ENCODE measurements around the gene TIMM50. TPM values are rescaled to one million over a fixed set of nuclear protein-coding genes. Genes with fewer than 3 reads are reported as not detected.
A peak's percentile ranks its signal among the peaks of the same experiment; 100 is the strongest.

The TIMM50 gene
- total RNA-seq, 4 donors from 2014 or later = 21.7 to 54.0 (median 33.5) TPM

- H3K4me3 ChIP-seq = peak overlapping the region; percentile 61 to 95 (median 91)
- no peaks in the 10 kb centered on the region for H3K36me3 ChIP-seq
- no peak for DNase-seq
- peak overlapping the region; percentile 88 to 98 (median 96) for H3K27ac ChIP-seq
- H3K4me1 ChIP-seq = peaks cover 13 to 42% (median 26%) of the 10 kb centered on the region in 4 donors
- intact Hi-C loops (cut with DNase I; ENCODE audit: low total_unique reads) = no loop called here
- no peak for TF ChIP-seq POLR2AphosphoS5 (IDR thresholded peaks at IDR 0.05)
- no peak for TF ChIP-seq POLR2A (IDR thresholded peaks at IDR 0.05)
- no peak for TF ChIP-seq EP300 (IDR thresholded peaks at IDR 0.05; ENCODE audit: low read depth)
- no peak for TF ChIP-seq CTCF (IDR thresholded peaks at IDR 0.05)
- no peaks in the 10 kb centered on the region for H3K9me3 ChIP-seq
- H3K27me3 ChIP-seq = no peaks in the 10 kb centered on the region
- 3 to 6% methylated on average over 12 to 17 of the region's 17 CpGs for WGBS, 2 donors (ENCODE audit: low coverage in 1 of 2)
- in situ Hi-C loops (cut with MboI; ENCODE audit: low pct_ligation_motif_present in 1 of 4, low pct_unique_long_range_greater_than_20kb in 1 of 4, low sequenced_read_pairs in 3 of 4) = loop anchor here in 3 of 4 donors (5.0 to 25.0 kb wide), 3 partner anchors 88 to 93 kb away; partner anchors contain the start of genes EID2B (in 3 of the 3) and EID2 (in 1 of the 3)
These were observed 35.9 kb upstream of the TIMM50 start for GRCh38 chr19:39444598-39445195.

- Histone ChIP-seq H3K4me3 (peak within 1 kb of the TSS; percentile 61 to 95 (median 94)), H3K4me1 (peaks cover 13 to 43% (median 27%) of the 10 kb centered on the region in 4 donors), H3K9me3 (no peaks in the 10 kb centered on the region), H3K27me3 (no peaks in the 10 kb centered on the region), H3K36me3 (no peaks in the 10 kb centered on the region), H3K27ac (peak within 1 kb of the TSS; percentile 88 to 98 (median 96))
- peak; percentile 98 for DNase-seq
- intact Hi-C loops (cut with DNase I; ENCODE audit: low total_unique reads) = no loop called here
- TF ChIP-seq POLR2A (IDR thresholded peaks at IDR 0.05) = peak; percentile 96
- peak; percentile 97 to 99 (median 98) for TF ChIP-seq POLR2AphosphoS5 (IDR thresholded peaks at IDR 0.05)
- no peak for TF ChIP-seq CTCF (IDR thresholded peaks at IDR 0.05)
- no peak for TF ChIP-seq EP300 (IDR thresholded peaks at IDR 0.05; ENCODE audit: low read depth)
- 0% methylated on average over 3 to 68 of the region's 68 CpGs for WGBS, 2 donors (ENCODE audit: low coverage in 1 of 2)
- in situ Hi-C loops (cut with MboI; ENCODE audit: low pct_ligation_motif_present in 1 of 4, low pct_unique_long_range_greater_than_20kb in 1 of 4, low sequenced_read_pairs in 3 of 4) = loop anchor here in 2 of 4 donors (10.0 to 25.0 kb wide), 2 partner anchors 89 to 92 kb away; partner anchors contain the start of genes EID2B (in 2 of the 2) and EID2 (in 1 of the 2)
These were observed 35.2 kb upstream of the TIMM50 start, which contains the start of gene SUPT5H for GRCh38 chr19:39445196-39446111. TSS of gene SUPT5H (plus strand) at chr19:39445582. CDS start at chr19:39445891, 309 bp downstream.

GRCh38 chr19:39446365-39447084 lies 34.1 kb upstream of the TIMM50 start:
- peaks cover 13 to 41% (median 28%) of the 10 kb centered on the region in 4 donors for H3K4me1 ChIP-seq
- peak overlapping the region; percentile 61 to 95 (median 94) for H3K4me3 ChIP-seq
- no peak for DNase-seq
- WGBS, 2 donors (ENCODE audit: low coverage in 1 of 2) = 24 to 77% methylated on average over 2 to 16 of the region's 16 CpGs
- no peaks in the 10 kb centered on the region for H3K36me3 ChIP-seq
- intact Hi-C loops (cut with DNase I; ENCODE audit: low total_unique reads) = no loop called here
- H3K27ac ChIP-seq = peak overlapping the region; percentile 88 to 98 (median 96)
- H3K9me3 ChIP-seq = no peaks in the 10 kb centered on the region
- TF ChIP-seq POLR2A (IDR thresholded peaks at IDR 0.05) (no peak), POLR2AphosphoS5 (IDR thresholded peaks at IDR 0.05) (no peak), CTCF (IDR thresholded peaks at IDR 0.05) (no peak), EP300 (IDR thresholded peaks at IDR 0.05; ENCODE audit: low read depth) (no peak)
- H3K27me3 ChIP-seq = no peaks in the 10 kb centered on the region
- in situ Hi-C loops (cut with MboI; ENCODE audit: low pct_ligation_motif_present in 1 of 4, low pct_unique_long_range_greater_than_20kb in 1 of 4, low sequenced_read_pairs in 3 of 4) = loop anchor here in 2 of 4 donors (10.0 to 25.0 kb wide), 2 partner anchors 88 to 91 kb away; partner anchors contain the start of genes EID2B (in 2 of the 2) and EID2 (in 1 of the 2)
